Measurements from ENCODE around the gene NDUFS8.

DNA sequence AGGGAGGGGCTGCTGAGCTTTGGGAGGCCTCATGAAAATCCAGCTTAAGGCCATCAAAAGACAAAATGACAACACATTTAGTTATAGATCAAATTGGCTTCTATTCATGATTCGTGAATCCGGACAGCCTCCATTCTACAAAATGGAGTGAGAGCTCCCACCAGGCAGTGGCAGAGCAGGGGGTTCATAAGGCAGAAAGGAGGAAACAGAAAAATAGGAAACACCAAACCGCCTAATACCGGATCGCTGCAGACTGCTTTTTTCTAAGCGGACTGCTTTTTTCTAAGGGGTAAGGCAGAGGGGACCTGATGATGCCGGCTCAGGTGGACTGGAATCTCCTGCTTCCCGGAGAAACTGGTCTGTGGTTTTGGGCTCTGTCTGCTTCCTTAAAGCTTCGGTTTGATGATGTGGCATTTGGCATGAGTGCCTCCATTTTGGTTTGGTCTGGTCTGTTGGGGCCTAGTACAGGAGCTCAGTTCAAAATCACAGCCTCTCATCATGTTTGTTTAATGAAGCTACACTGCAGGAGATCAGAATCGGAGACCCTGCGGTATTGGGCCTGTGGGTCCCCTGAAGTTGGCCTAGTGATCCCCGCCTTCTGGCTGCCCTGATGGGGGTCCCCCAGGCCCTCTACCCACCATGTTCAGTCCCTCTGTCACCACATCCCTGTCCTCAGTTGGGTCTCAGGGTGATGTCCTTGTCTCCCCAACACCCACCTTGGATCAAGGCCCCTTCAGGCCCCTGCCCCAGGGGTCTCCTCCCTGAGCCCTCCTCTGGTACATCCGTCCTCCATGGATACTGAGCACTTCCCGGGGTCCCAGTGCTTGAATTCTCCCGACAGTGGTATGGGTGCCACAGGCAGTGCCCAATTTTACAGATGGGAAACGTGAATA lies 19.2 kb upstream of the NDUFS8 start:
- TF ChIP-seq, protein P1, sequence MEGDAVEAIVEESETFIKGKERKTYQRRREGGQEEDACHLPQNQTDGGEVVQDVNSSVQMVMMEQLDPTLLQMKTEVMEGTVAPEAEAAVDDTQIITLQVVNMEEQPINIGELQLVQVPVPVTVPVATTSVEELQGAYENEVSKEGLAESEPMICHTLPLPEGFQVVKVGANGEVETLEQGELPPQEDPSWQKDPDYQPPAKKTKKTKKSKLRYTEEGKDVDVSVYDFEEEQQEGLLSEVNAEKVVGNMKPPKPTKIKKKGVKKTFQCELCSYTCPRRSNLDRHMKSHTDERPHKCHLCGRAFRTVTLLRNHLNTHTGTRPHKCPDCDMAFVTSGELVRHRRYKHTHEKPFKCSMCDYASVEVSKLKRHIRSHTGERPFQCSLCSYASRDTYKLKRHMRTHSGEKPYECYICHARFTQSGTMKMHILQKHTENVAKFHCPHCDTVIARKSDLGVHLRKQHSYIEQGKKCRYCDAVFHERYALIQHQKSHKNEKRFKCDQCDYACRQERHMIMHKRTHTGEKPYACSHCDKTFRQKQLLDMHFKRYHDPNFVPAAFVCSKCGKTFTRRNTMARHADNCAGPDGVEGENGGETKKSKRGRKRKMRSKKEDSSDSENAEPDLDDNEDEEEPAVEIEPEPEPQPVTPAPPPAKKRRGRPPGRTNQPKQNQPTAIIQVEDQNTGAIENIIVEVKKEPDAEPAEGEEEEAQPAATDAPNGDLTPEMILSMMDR (IDR thresholded peaks at IDR 0.05): no peak
- no peak for TF ChIP-seq EZH2 (IDR thresholded peaks at IDR 0.05; ENCODE audit: borderline replicate concordance, insufficient read depth, low read depth, low read length, poor library complexity, severe bottlenecking)

Measured in B cell (primary cell).